H1 (cell line): ENCODE data around the gene PNPLA3. TPM values are rescaled to one million over a fixed set of nuclear protein-coding genes. Genes with fewer than 3 reads are reported as not detected.

Experiments used
- CTCF ChIA-PET: fragments of 300-600 bp; sonication (Branson Sonifier 250); formaldehyde crosslinking; loops from one replicate; lab custom pipeline; 2021; ENCODE audit not compliant: partially characterized antibody; lab: Charles Lee
- POLR2A ChIA-PET: fragments of 300-600 bp; sonication (Branson Sonifier 250); formaldehyde crosslinking; loops from one replicate; lab custom pipeline; 2021; ENCODE audit warnings: inconsistent platforms; ENCODE audit not compliant: partially characterized antibody; lab: Charles Lee
- DNase-seq, 2 experiments: peaks; one replicate each; pipeline versions ENCODE4 v3.0.0 to v3.0.0-alpha.2; 2010 to 2022; ENCODE audit warnings: low spot score in 2 of 2, low read depth in 1 of 2, mixed read lengths in 1 of 2
- FAIRE-seq: peaks from 2 replicates; lab custom pipeline; 2011; peaks lifted over from hg19 to GRCh38; lab: Jason Lieb, UNC
- H2AFZ ChIP-seq: 2 replicates; pipeline ENCODE4 v1.8.1; 2012; ENCODE audit warnings: low read length, inconsistent platforms
- H2AK5ac ChIP-seq: 2 replicates; pipeline ENCODE4 v1.6.1; 2013; ENCODE audit warnings: low read depth, low read length
- H2BK120ac ChIP-seq: replicated peaks from 2 replicates; pipeline ENCODE3; 2013; ENCODE audit warnings: low read depth, low read length, inconsistent platforms
- H2BK12ac ChIP-seq: 2 replicates; pipeline ENCODE4 v1.6.1; 2013; ENCODE audit warnings: low read depth, low read length
- H2BK15ac ChIP-seq: 2 replicates; pipeline ENCODE4 v1.6.1; 2013; ENCODE audit warnings: low read length
- H2BK20ac ChIP-seq: 2 replicates; pipeline ENCODE4 v1.6.1; 2013; ENCODE audit warnings: low read length
- H2BK5ac ChIP-seq: 2 replicates; pipeline ENCODE4 v1.6.1; 2013; ENCODE audit warnings: low read depth, low read length
- H3K14ac ChIP-seq: 2 replicates; pipeline ENCODE4 v1.6.1; 2013; ENCODE audit warnings: inconsistent platforms; ENCODE audit not compliant: insufficient read length
- H3K18ac ChIP-seq: 2 replicates; pipeline ENCODE4 v1.6.1; 2013; ENCODE audit warnings: low read length; ENCODE audit errors: extremely low read depth
- H3K23ac ChIP-seq: 2 replicates; pipeline ENCODE4 v1.6.1; 2013; ENCODE audit warnings: inconsistent platforms; ENCODE audit not compliant: insufficient read length
- H3K23me2 ChIP-seq: 2 replicates; pipeline ENCODE4 v1.6.1; 2013; ENCODE audit warnings: low read depth, low read length
- H3K27ac ChIP-seq: 2 replicates; pipeline ENCODE4 v1.6.1; 2011; ENCODE audit warnings: low read depth, low read length, inconsistent platforms
- H3K27me3 ChIP-seq, 4 experiments: replicated peaks in 1 of 4; 1 replicate in 1 of 4; 2 replicates in 3 of 4; pipeline versions ENCODE4 v1.6.1 to v1.8.1; 2011 to 2013; ENCODE audit warnings: low read length in 3 of 4, mild to moderate bottlenecking in 3 of 4, inconsistent platforms in 2 of 4, mixed read lengths in 2 of 4, moderate library complexity in 1 of 4; ENCODE audit not compliant: control insufficient read depth in 3 of 4, insufficient read depth in 3 of 4; ENCODE audit errors: extremely low read depth in 1 of 4
- H3K36me3 ChIP-seq, 4 experiments: 2 replicates each; pipeline versions ENCODE4 v1.6.1 to v1.8.1; 2011 to 2013; ENCODE audit warnings: mild to moderate bottlenecking in 4 of 4, low read length in 3 of 4, moderate library complexity in 2 of 4, control low read depth in 1 of 4, inconsistent platforms in 1 of 4; ENCODE audit not compliant: insufficient read depth in 4 of 4, control insufficient read depth in 2 of 4
- H3K4ac ChIP-seq: replicated peaks from 2 replicates; pipeline ENCODE3; 2013; ENCODE audit warnings: low read length, low read depth, mixed read lengths, inconsistent platforms; ENCODE audit not compliant: insufficient read length
- H3K4me1 ChIP-seq, 4 experiments: replicated peaks in 1 of 4; 1 replicate in 1 of 4; 2 replicates in 3 of 4; pipeline versions ENCODE4 v1.6.1 to v1.8.1; 2011 to 2013; ENCODE audit warnings: low read length in 3 of 4, inconsistent platforms in 2 of 4, mixed read lengths in 1 of 4; ENCODE audit not compliant: insufficient read depth in 4 of 4, control insufficient read depth in 3 of 4
- H3K4me2 ChIP-seq, 2 experiments: 2 replicates each; pipeline versions ENCODE4 v1.6.1 to v1.8.1; 2011 to 2013; ENCODE audit warnings: low read depth in 2 of 2, low read length in 2 of 2, control low read depth in 1 of 2, inconsistent platforms in 1 of 2, mild to moderate bottlenecking in 1 of 2; ENCODE audit not compliant: insufficient read depth in 1 of 2
- H3K4me3 ChIP-seq, 4 experiments: fragments of 200-600, 300-600 bp in 1 of 4; sonication (generic), shearing (Covaris generic), sonication (Bioruptor Twin) in 1 of 4; 2 replicates each; pipeline versions ENCODE4 v1.5.1 to v1.8.1; 2011 to 2016; ENCODE audit warnings: low read length in 4 of 4, low read depth in 3 of 4, control low read depth in 2 of 4, inconsistent platforms in 2 of 4, mild to moderate bottlenecking in 2 of 4, mixed read lengths in 1 of 4, moderate library complexity in 1 of 4; ENCODE audit not compliant: insufficient read depth in 2 of 4; ENCODE audit errors: extremely low read depth in 1 of 4
- H3K56ac ChIP-seq: replicated peaks from 2 replicates; pipeline ENCODE3; 2013; ENCODE audit warnings: low read depth, mild to moderate bottlenecking, mixed read lengths, low read length, inconsistent platforms; ENCODE audit not compliant: insufficient read length
- H3K79me1 ChIP-seq: 2 replicates; pipeline ENCODE4 v1.6.1; 2013; ENCODE audit warnings: low read depth, low read length, control low read depth
- H3K79me2 ChIP-seq, 2 experiments: 2 replicates each; pipeline versions ENCODE4 v1.6.1 to v1.8.1; 2012 to 2013; ENCODE audit warnings: low read length in 2 of 2, mild to moderate bottlenecking in 2 of 2, inconsistent platforms in 1 of 2; ENCODE audit not compliant: insufficient read depth in 2 of 2, control insufficient read depth in 1 of 2
- H3K9ac ChIP-seq, 4 experiments: replicated peaks in 1 of 4; 1 replicate in 1 of 4; 2 replicates in 3 of 4; pipeline versions ENCODE4 v1.6.1 to v1.8.1; 2011 to 2013; ENCODE audit warnings: low read depth in 3 of 4, low read length in 3 of 4, control low read depth in 2 of 4, mild to moderate bottlenecking in 2 of 4, moderate library complexity in 2 of 4, inconsistent platforms in 1 of 4; ENCODE audit errors: extremely low read depth in 1 of 4
- H3K9me3 ChIP-seq, 2 experiments: 2 replicates each; pipeline versions ENCODE4 v1.6.1 to v1.8.1; 2012 to 2013; ENCODE audit warnings: mild to moderate bottlenecking in 2 of 2, moderate library complexity in 2 of 2, control low read depth in 1 of 2, inconsistent platforms in 1 of 2, low read depth in 1 of 2, low read length in 1 of 2, mixed read lengths in 1 of 2; ENCODE audit not compliant: insufficient read depth in 2 of 2
- H4K20me1 ChIP-seq, 2 experiments: replicated peaks in 1 of 2; 2 replicates each; pipeline versions ENCODE3 to v1.8.1; 2011 to 2013; ENCODE audit warnings: inconsistent platforms in 2 of 2, low read length in 2 of 2, mild to moderate bottlenecking in 1 of 2; ENCODE audit not compliant: insufficient read depth in 2 of 2, control insufficient read depth in 1 of 2
- H4K5ac ChIP-seq: 2 replicates; pipeline ENCODE4 v1.6.1; 2013; ENCODE audit warnings: low read length, low read depth, mixed read lengths, inconsistent platforms; ENCODE audit not compliant: insufficient read length
- H4K8ac ChIP-seq: 2 replicates; pipeline ENCODE4 v1.8.0; 2013; ENCODE audit warnings: mild to moderate bottlenecking, moderate library complexity, low read length, inconsistent platforms; ENCODE audit not compliant: insufficient read depth; ENCODE audit errors: extremely low read depth
- H4K91ac ChIP-seq: replicated peaks from 2 replicates; pipeline ENCODE3; 2013; ENCODE audit warnings: low read length, mixed read lengths, inconsistent platforms; ENCODE audit not compliant: insufficient read length
- BACH1 ChIP-seq: IDR thresholded peaks from 2 replicates; pipeline ENCODE4 v1.6.1; 2012; ENCODE audit warnings: low read length, improper control_type of control experiment
- E2F6 ChIP-seq: IDR thresholded peaks from 2 replicates; pipeline ENCODE4 v1.6.1; 2012; ENCODE audit warnings: inconsistent platforms
- GTF2F1 ChIP-seq: IDR thresholded peaks from 2 replicates; pipeline ENCODE4 v1.6.1; 2012; ENCODE audit warnings: low read depth, low read length, improper control_type of control experiment, borderline replicate concordance
- SP4 ChIP-seq: IDR thresholded peaks from 2 replicates; pipeline ENCODE4 v1.6.1; 2012; ENCODE audit warnings: low read length, inconsistent platforms
- whole genome bisulfite sequencing, 2 experiments: shearing (Covaris generic) in 1 of 2; methylation state at CpG; one replicate each; pipeline versions ENCODE4 v1.1.6 to v1.1.7; 2013 to 2015; ENCODE audit warnings: low lambda C conversion rate in 2 of 2, mixed read lengths in 2 of 2, inconsistent platforms in 1 of 2, low coverage in 1 of 2, missing lambda C conversion rate in 1 of 2; ENCODE audit not compliant: insufficient replicate concordance in 2 of 2, insufficient coverage in 1 of 2, insufficient read length in 1 of 2; ENCODE audit errors: extremely low coverage in 1 of 2, missing lambda C conversion rate in 1 of 2; 5-methylcytosine and 5-hydroxymethylcytosine counted together
- polyA plus RNA-seq, 7 experiments: library from polyadenylated mRNA; depleted of rRNA in 3 of 7; stranded (reverse) in 5 of 7; unstranded in 2 of 7; fragments of >200 nt in 5 of 7; fragments of 200-250 nt in 2 of 7; gene quantifications; 1 replicate in 5 of 7; 2 replicates in 1 of 7; 4 replicates in 1 of 7; pipeline versions ENCODE4 v1.2.1 to v1.2.3, GENCODE V29; 2011 to 2013; ENCODE audit warnings: missing spikeins in 2 of 7, mixed read lengths in 2 of 7
- total RNA-seq: library from RNA; stranded (reverse); fragmentation: NEBNext Ultra II Directional; extraction: Animal tissue kit (Norgen Biotek cat#: 25700); gene quantifications from 2 replicates; pipeline ENCODE4 v1.2.1, GENCODE V29; 2021

PNPLA3 gene
- total and polyA plus RNA-seq, 2 of the 8 experiments (the other 6 are each of a cell fraction or from before 2014, with no cell fraction given): 17.5 to 23.4 TPM

- no peak overlapping the region for H2AK5ac ChIP-seq
- no peak overlapping the region for H2BK5ac ChIP-seq
- H3K9ac ChIP-seq: no peak overlapping the region
- no peak overlapping the region for H3K56ac ChIP-seq
- H4K91ac ChIP-seq: no peak overlapping the region
- no peaks in the 10 kb centered on the region for H3K4me1 ChIP-seq
- no peak overlapping the region for H3K4me3 ChIP-seq
- H3K36me3 ChIP-seq: peaks cover 15 to 56% (median 45%) of the 10 kb centered on the region in 4 experiments; a peak in 7 of 8 replicates
- H2AFZ ChIP-seq: no peak overlapping the region
- no peak overlapping the region for H2BK12ac ChIP-seq
- H2BK15ac ChIP-seq: no peak overlapping the region
- no peak overlapping the region for H2BK20ac ChIP-seq
- H3K79me2 ChIP-seq: no peaks in the 10 kb centered on the region
- WGBS, 2 experiments: 88% methylated on average over 19 of the region's 19 CpGs; no CpG with 5 or more reads in 1 of the 2 experiments
- no peak overlapping the region for H3K27ac ChIP-seq
- no peak for FAIRE-seq
- no peak overlapping the region for H3K4ac ChIP-seq
- H3K9me3 ChIP-seq: no peaks in the 10 kb centered on the region
- H4K20me1 ChIP-seq: peaks cover 0 to 11% of the 10 kb centered on the region in 2 experiments
- no peak for DNase-seq
- TF ChIP-seq GTF2F1 (no peak), SP4 (no peak), E2F6 (no peak), BACH1 (no peak)
- H3K18ac ChIP-seq: no peak overlapping the region
- no peak overlapping the region for H3K23ac ChIP-seq
- no peak overlapping the region for H4K5ac ChIP-seq
- H4K8ac ChIP-seq: no peak overlapping the region
- H3K79me1 ChIP-seq: no peaks in the 10 kb centered on the region
- no peak overlapping the region for H3K4me2 ChIP-seq
- H2BK120ac ChIP-seq: no peak overlapping the region
- H3K27me3 ChIP-seq: no peaks in the 10 kb centered on the region
- no peak overlapping the region for H3K14ac ChIP-seq
- CTCF ChIA-PET: no interaction called here
- POLR2A ChIA-PET: no interaction called here
- no peaks in the 10 kb centered on the region for H3K23me2 ChIP-seq
Observed at GRCh38 chr22:43969021-43969878, 45.6 kb downstream of the PNPLA3 start.
